GM12878 (cell line): ENCODE data around the gene LDLRAP1. TPM values are rescaled to one million over a fixed set of nuclear protein-coding genes. Genes with fewer than 3 reads are reported as not detected.

Experiments
- ATAC-seq: fragments of 200-7000 bp; cut with Tn5 transposase; 3 replicates; pipeline ENCODE4 v1.9.1; 2020; ENCODE audit warnings: mild to moderate bottlenecking, moderate library complexity
- BruUV-seq: library from RNA; stranded (reverse); fragments of 400-500 nt; replicated peaks from 2 replicates; lab custom pipeline; 2021; lab: Mats Ljungman, UMichigan
- CTCF ChIA-PET: fragments of 300-600 bp; sonication (Branson Sonifier 250); formaldehyde crosslinking; extraction: SDS; loops from one replicate; lab custom pipeline; 2021; ENCODE audit warnings: inconsistent platforms; lab: Yijun Ruan, JAX
- POLR2A ChIA-PET: fragments of 350-600 bp; formaldehyde crosslinking; extraction: SDS; loops from one replicate; lab custom pipeline; 2021; ENCODE audit warnings: inconsistent platforms; lab: Charles Lee
- RAD21 ChIA-PET: fragments of 300-600 bp; sonication (Branson Sonifier 250); formaldehyde crosslinking; loops from one replicate; lab custom pipeline; 2023; ENCODE audit warnings: antibody characterized with exemption; ENCODE audit not compliant: unreplicated experiment; lab: Charles Lee
- SMC1A ChIA-PET: fragments of 300-600 bp; sonication (Branson Sonifier 250); formaldehyde crosslinking; loops from one replicate; lab custom pipeline; 2023; ENCODE audit not compliant: unreplicated experiment, uncharacterized antibody; lab: Charles Lee
- DNase-seq: peaks from one replicate; pipeline ENCODE4 v3.0.0-alpha.2; 2011; ENCODE audit warnings: low read depth, low spot score
- FAIRE-seq: peaks from 3 replicates; lab custom pipeline; 2011; peaks lifted over from hg19 to GRCh38; lab: Jason Lieb, UNC
- H2AFZ ChIP-seq: 2 replicates; pipeline ENCODE4 v1.6.0; 2011; ENCODE audit warnings: low read depth, low read length, control low read depth; ENCODE audit not compliant: control insufficient read depth
- H3K27ac ChIP-seq: 2 replicates; pipeline ENCODE4 v1.5.1; 2011; ENCODE audit warnings: control low read depth; ENCODE audit not compliant: control insufficient read depth, insufficient read depth
- H3K27me3 ChIP-seq, 2 experiments: replicated peaks in 1 of 2; 2 replicates each; pipeline versions ENCODE4 v1.6.0 to v1.6.1; 2011; ENCODE audit warnings: low read length in 1 of 2; ENCODE audit not compliant: control insufficient read depth in 2 of 2, insufficient read depth in 2 of 2
- H3K36me3 ChIP-seq, 2 experiments: 2 replicates each; pipeline ENCODE4 v1.5.1; 2011; ENCODE audit warnings: low read length in 1 of 2; ENCODE audit not compliant: control insufficient read depth in 2 of 2, insufficient read depth in 2 of 2
- H3K4me1 ChIP-seq: 2 replicates; pipeline ENCODE4 v1.6.1; 2011; ENCODE audit warnings: mild to moderate bottlenecking, low read length, moderate library complexity, mixed read lengths; ENCODE audit not compliant: control insufficient read depth, insufficient read depth
- H3K4me2 ChIP-seq: 2 replicates; pipeline ENCODE4 v1.6.0; 2011; ENCODE audit warnings: control low read depth; ENCODE audit not compliant: control insufficient read depth, insufficient read depth
- H3K4me3 ChIP-seq: fragments of 200-600 bp; sonication (generic); 2 replicates; pipeline ENCODE4 v1.5.1; 2016
- H3K79me2 ChIP-seq: 2 replicates; pipeline ENCODE4 v1.6.0; 2011; ENCODE audit warnings: low read length; ENCODE audit not compliant: control insufficient read depth, insufficient read depth
- H3K9ac ChIP-seq: 2 replicates; pipeline ENCODE4 v1.8.0; 2011; ENCODE audit warnings: low read length, control low read depth, mixed read lengths; ENCODE audit not compliant: control insufficient read depth, insufficient read depth
- H3K9me3 ChIP-seq: replicated peaks from 3 replicates; pipeline ENCODE4 v1.5.1; 2011; ENCODE audit warnings: mild to moderate bottlenecking, low read length; ENCODE audit not compliant: control insufficient read depth, insufficient read depth
- H4K20me1 ChIP-seq: 2 replicates; pipeline ENCODE4 v1.6.0; 2011; ENCODE audit not compliant: control insufficient read depth, insufficient read depth
- CBX3 ChIP-seq: fragments of 200-600 bp; sonication (generic); IDR thresholded peaks from 2 replicates; pipeline ENCODE4 v1.6.1; 2016; ENCODE audit warnings: low read depth, borderline replicate concordance
- CREB1 ChIP-seq: IDR thresholded peaks from 2 replicates; pipeline ENCODE4 v1.6.1; 2012; ENCODE audit warnings: low read depth, mild to moderate bottlenecking, inconsistent platforms
- CTCF ChIP-seq, 3 experiments: IDR thresholded peaks in 2 of 3; conservative IDR thresholded peaks in 1 of 3; 2 replicates each; pipeline ENCODE4 v1.5.1; 2011; ENCODE audit warnings: low read depth in 3 of 3, low read length in 3 of 3, mild to moderate bottlenecking in 3 of 3, control low read depth in 2 of 3, moderate library complexity in 2 of 3, inconsistent platforms in 1 of 3, mixed read lengths in 1 of 3; ENCODE audit not compliant: control insufficient read depth in 2 of 3, insufficient read depth in 1 of 3; ENCODE audit errors: extremely low read depth in 1 of 3
- EGR1 ChIP-seq, 2 experiments: IDR thresholded peaks; 1 replicate in 1 of 2; 2 replicates in 1 of 2; pipeline ENCODE4 v1.6.1; 2011 to 2012; ENCODE audit warnings: low read depth in 2 of 2, low read length in 2 of 2, borderline replicate concordance in 1 of 2, mild to moderate bottlenecking in 1 of 2, moderate library complexity in 1 of 2
- PAX5 ChIP-seq: IDR thresholded peaks from 2 replicates; pipeline ENCODE4 v1.6.1; 2011; ENCODE audit warnings: low read depth, low read length, borderline replicate concordance
- RB1 ChIP-seq: fragments of 450-650 bp; formaldehyde crosslinking; IDR thresholded peaks from 2 replicates; pipeline ENCODE4 v1.6.1; 2017; ENCODE audit warnings: mild to moderate bottlenecking, borderline replicate concordance
- RCOR1 ChIP-seq: conservative IDR thresholded peaks from 2 replicates; pipeline ENCODE4 v1.6.1; 2012; ENCODE audit warnings: low read depth, low read length, improper control_type of control experiment
- SMARCA5 ChIP-seq: fragments of 450-650 bp; IDR thresholded peaks from 2 replicates; pipeline ENCODE4 v1.6.1; 2017; ENCODE audit warnings: mild to moderate bottlenecking
- SRF ChIP-seq, 2 experiments: IDR thresholded peaks; 2 replicates each; pipeline ENCODE4 v1.6.1; 2011; ENCODE audit warnings: low read depth in 2 of 2, low read length in 2 of 2, mild to moderate bottlenecking in 1 of 2, moderate library complexity in 1 of 2
- WGBS: methylation state at CpG from one replicate; pipeline ENCODE4 v1.1.6; 2016; ENCODE audit warnings: low lambda C conversion rate; ENCODE audit not compliant: insufficient replicate concordance, insufficient coverage; ENCODE audit errors: missing lambda C conversion rate; 5-methylcytosine and 5-hydroxymethylcytosine counted together
- in situ Hi-C: fragments of 300-500 bp; cut with MboI; formaldehyde crosslinking; loops from 9 replicates; pipeline ENCODE4 v1.14.3; 2018; ENCODE audit warnings: mixed read lengths
- intact Hi-C: fragments of 100-400 bp; cut with micrococcal nuclease; formaldehyde crosslinking; loops from one replicate; pipeline ENCODE4 v1.14.2; 2022; ENCODE audit not compliant: unreplicated experiment
- polyA plus RNA-seq, 11 experiments: library from polyadenylated mRNA; depleted of rRNA in 4 of 11; unstranded in 6 of 11; stranded (reverse) in 5 of 11; fragments of >200 nt; fragmentation: Nextera tagmentation in 4 of 11; fragmentation: Illumina TruSeq in 1 of 11; extraction: Ambion mirVana in 4 of 11; extraction: Trizol in 1 of 11; gene quantifications; 1 replicate in 1 of 11; 2 replicates in 10 of 11; pipeline versions ENCODE4 v1.2.1 to v1.2.3, GENCODE V29; 2011 to 2016; ENCODE audit warnings: inconsistent platforms in 2 of 11, missing spikeins in 2 of 11, low read depth in 1 of 11
- total RNA-seq, 4 experiments: library from RNA; depleted of rRNA in 3 of 4; stranded (reverse); fragments of >200 nt in 3 of 4; fragmentation: Illumina TruSeq in 1 of 4; extraction: Trizol in 1 of 4; gene quantifications; 2 replicates each; pipeline versions ENCODE4 v1.2.1 to v1.2.3, GENCODE V29; 2013 to 2021

The LDLRAP1 gene
- total and polyA plus RNA-seq, 10 of the 15 experiments (the other 5 are each of a cell fraction or from before 2014, with no cell fraction given): 0.43 to 37.6 (median 22.0) TPM

- ChIA-PET CTCF (no interaction called here), SMC1A (no interaction called here), POLR2A (no interaction called here), RAD21 (no interaction called here)
- DNase-seq (no peak), FAIRE-seq (no peak), ATAC-seq (no peak)
- peaks cover 0 to 10% of the 10 kb centered on the region in 2 experiments; a peak in 2 of 4 replicates for H3K36me3 ChIP-seq
- H3K9ac ChIP-seq: no peak overlapping the region
- no peak overlapping the region for H3K27ac ChIP-seq
- intact Hi-C loops: no loop called here
- 0 out of 2 replicates have a peak, but pooled peaks cover 3% of the 10 kb centered on the region for H4K20me1 ChIP-seq
- H3K27me3 ChIP-seq: no peaks in the 10 kb centered on the region
- BruUV-seq: no TSS peak
- H3K4me1 ChIP-seq: peaks cover 30% of the 10 kb centered on the region
- no peaks in the 10 kb centered on the region for H3K9me3 ChIP-seq
- H2AFZ ChIP-seq: no peak overlapping the region
- in situ Hi-C loops: no loop called here
- H3K4me2 ChIP-seq: no peak overlapping the region
- no peaks in the 10 kb centered on the region for H3K79me2 ChIP-seq
- no peak overlapping the region for H3K4me3 ChIP-seq
- no peak for TF ChIP-seq PAX5
- no peak for TF ChIP-seq CTCF (IDR thresholded peaks at IDR 0.05 in 2 of 3, conservative IDR thresholded peaks at IDR 0.05 in 1 of 3; ENCODE audit: control insufficient read depth in 2 of 3, extremely low read depth in 1 of 3, insufficient read depth in 1 of 3, low read depth in 3 of 3, low read length in 3 of 3)
- no peak for TF ChIP-seq RB1
- no peak for TF ChIP-seq EGR1 (IDR thresholded peaks at IDR 0.05; ENCODE audit: borderline replicate concordance in 1 of 2, low read depth in 2 of 2, low read length in 2 of 2)
- no peak for TF ChIP-seq SMARCA5
- no peak for TF ChIP-seq RCOR1
- no peak for TF ChIP-seq CREB1
- no peak for TF ChIP-seq CBX3
- no peak for TF ChIP-seq SRF (IDR thresholded peaks at IDR 0.05; ENCODE audit: low read depth in 2 of 2, low read length in 2 of 2)
- WGBS: 77% methylated on average over 9 of the region's 9 CpGs
Observed at GRCh38 chr1:25560001-25560400, 16.6 kb downstream of the LDLRAP1 start.
